DMS114 treated with DMSO at 0.1 percent for 48 hours (cell line): ENCODE measurements around the gene LRMDA.
A peak's percentile ranks its signal among the peaks of the same experiment; 100 is the strongest.

Experiments used
- DNase-seq: peaks from one replicate; lab custom pipeline; 2025; ENCODE audit not compliant: unreplicated experiment; lab: John Stamatoyannopoulos, UW

Gene LRMDA

DNA sequence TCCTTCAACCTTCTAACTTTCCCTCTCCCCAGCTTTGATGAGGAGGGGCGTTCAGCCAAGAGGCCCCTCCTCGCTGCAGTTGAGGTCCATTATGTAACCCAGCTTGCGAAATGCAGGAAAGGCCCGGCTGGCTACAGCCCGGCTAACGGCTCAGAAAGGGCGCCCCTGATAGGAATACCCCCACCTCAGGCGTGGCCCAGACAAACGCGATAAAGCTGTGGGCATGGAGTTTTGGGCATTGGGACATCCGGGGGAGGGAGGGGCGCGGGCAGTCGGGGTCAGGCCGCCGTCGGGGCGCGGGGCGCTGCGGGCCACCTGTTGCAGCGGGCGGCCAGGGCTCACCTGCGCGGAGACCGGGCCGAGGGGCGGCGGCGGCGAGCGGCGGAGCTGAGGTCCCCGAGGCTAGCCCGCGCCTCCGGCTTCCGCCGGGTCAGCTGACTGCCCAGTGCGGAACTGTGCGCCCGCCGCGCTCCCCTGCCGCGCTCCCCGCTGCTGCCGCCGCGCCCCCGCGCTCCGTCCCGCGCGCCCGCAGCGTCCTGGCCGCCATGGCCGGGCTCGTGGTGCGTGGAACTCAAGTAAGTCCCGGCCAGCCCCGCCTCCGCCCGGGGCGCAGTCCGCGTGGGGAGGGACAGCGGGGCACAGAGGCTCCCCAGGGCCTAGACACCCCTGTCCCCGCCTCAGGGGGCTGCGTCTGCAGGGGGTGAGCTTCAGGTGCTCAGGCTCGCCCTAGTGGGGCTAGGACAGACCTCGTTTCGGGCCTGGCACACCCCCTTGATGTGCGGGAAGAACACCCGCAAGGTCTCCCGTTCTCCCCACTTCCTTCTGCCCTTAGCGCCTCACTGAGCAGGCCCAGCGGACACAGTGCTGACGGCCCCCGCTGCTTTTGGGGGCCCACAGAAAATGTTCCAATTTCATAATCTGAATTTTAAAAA lies at the start of gene LRMDA:
Gene LRMDA (plus strand): TSS at position 445 of the 932 bp plus-strand sequence.
- no peak for DNase-seq

DNA sequence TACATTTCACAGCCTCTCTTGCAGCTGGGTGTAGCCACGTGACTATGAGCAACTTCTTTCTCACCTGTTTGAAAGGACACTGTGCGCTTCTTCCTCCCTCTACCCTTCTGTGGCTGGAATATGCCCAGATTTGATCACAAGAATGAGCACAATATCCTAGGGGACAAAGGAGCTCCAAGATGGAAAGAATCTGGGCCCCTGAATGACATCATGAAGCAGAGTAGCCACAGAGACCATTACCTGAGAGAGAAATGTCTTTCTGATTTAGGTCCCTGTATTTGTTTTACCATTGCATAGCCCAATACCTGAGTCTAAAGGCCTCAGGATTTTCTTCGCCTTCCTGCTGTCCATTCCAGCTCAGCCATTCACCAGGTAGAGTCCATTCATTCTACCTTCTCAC lies 45.3 kb upstream of the LRMDA start:
- DNase-seq, result no peak

DNA sequence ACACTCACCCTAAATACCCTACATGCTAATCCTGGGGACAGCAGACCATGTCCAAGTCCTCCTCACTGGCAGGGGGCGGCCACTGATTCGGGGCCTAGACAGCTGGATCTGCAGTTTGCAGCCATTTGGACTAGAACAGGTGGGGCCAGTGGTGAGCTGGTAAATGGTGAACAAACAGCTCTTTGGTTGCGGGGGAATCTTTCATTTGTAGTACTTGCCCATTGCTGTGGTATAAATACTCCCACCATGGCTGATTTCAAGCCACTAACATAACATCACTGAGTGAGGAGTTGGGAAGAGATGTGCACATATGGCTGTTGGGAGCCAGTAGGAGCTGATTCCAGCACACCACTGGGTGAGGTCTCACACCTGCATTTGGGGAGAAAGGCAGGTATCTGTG lies 43.3 kb upstream of the LRMDA start:
- DNase-seq, result no peak

DNA sequence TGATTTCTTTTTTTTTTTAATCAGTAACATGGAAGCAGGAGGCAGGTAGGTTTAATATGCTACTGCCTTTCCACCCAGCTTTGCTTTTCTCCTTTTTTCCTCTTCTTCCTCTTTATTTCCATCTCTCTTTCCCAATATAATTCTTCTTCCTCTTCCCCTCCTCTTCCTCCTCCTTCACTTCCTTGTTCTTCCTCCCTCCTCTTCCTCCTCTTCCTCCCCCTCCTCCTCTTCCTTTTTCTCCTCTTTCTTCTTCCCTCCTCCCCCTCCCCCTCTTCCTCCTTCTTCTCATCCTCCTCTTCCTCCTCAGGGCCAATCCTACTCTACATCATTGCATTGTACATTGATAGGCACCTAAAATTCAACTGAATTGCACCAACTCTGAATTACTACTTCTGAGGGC lies 41.2 kb upstream of the LRMDA start:
- DNase-seq, result no peak

DNA sequence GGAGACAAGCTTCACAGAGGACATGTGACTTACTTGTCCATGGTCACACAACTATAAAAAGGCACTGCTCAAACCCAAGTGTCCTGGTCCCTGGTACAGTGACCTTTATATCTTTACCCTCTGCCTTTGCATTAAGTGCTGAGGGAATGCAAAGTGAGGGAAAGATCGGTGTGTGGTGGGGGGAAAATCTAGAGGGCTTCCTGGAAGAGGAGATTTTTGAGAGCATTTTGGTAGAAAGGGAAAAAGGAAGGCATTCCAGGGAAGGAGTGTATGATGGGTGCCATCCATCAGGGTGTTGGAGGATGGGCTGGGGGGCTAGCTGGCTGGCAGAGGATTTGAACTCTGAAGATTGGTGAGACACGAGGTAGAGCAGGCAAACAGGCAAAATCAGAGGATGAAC lies 39.2 kb upstream of the LRMDA start:
- no peak for DNase-seq

DNA sequence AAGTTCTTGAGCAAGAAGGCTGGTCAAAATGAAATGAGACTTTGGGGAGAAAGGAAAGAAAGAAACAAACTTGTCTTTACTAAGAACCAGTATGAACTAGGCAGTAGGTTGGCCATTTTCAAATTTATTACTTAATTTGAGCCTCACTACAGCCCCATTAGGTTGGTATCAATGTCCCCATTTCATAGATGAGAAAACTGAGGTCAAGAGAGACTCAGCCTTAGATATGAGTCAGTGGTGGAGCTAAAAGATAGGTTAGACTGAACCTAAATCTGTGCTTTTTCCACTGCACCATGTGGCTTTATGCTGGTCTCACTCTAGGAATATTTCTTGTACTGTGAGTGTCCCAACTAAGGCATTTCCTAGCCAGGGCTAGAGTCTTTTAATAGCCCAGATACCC lies 38.7 kb upstream of the LRMDA start:
- DNase-seq, result no peak

DNA sequence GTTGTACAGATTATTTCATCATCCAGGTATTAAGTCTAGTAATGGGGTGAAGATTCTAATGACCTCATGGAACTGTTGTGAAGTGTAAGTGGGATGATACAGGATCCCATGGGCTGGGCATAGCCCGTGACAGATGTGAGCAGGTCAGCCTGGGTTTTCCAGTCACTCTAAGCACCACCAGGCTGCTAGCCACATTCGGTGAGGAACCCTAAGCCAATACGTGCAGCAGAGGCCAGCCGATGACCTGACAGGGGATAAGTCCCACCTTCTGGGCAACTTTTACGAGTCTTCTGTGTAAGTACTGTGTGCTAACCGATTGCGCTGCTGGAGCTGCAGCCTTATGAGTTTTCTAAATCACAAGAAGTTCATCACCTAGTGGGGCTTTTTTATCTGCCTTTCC lies 37.2 kb upstream of the LRMDA start:
- no peak for DNase-seq

DNA sequence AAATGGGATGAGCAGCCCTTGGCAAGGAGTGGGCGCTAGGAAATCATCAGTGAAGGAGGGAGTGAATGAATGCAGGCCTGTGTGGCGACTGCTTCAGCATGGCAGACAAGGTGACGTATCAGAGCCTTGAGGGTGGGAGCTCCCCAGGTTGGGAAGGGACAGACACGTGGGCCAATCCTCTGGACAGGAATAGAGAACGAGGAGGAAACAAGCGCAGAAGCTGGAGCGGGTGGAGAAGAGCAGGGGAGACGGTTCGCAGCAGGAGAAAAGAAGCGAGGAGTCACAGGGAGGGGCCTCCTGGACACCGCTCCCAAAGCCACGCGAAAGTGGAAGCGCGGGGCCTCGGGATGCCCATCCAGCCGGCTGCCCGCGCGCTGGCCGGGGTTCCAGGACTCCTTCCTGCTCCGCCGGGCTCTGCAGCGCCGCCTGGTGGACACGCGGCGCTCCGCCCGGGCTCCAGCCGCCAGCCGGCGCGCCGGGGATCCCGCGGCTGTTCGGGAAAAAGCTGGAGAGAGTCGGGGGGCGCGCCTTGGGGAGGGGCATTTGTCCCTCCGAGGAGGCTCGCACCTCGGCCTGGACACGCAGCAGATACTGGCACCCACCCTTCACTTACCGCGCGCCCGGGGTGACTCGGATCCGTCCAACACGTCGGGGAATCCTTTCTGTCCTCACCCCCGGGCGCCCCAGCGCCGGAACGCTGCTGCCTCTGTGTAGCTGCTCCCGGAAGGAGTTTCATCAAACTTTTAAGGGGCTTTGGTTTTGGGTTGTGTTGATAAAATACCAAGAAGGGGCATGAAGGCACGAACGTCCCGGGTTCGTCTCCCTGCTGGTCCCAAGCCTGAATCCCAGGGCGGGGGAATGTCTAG lies 36.1 kb upstream of the LRMDA start:
- no peak for DNase-seq

DNA sequence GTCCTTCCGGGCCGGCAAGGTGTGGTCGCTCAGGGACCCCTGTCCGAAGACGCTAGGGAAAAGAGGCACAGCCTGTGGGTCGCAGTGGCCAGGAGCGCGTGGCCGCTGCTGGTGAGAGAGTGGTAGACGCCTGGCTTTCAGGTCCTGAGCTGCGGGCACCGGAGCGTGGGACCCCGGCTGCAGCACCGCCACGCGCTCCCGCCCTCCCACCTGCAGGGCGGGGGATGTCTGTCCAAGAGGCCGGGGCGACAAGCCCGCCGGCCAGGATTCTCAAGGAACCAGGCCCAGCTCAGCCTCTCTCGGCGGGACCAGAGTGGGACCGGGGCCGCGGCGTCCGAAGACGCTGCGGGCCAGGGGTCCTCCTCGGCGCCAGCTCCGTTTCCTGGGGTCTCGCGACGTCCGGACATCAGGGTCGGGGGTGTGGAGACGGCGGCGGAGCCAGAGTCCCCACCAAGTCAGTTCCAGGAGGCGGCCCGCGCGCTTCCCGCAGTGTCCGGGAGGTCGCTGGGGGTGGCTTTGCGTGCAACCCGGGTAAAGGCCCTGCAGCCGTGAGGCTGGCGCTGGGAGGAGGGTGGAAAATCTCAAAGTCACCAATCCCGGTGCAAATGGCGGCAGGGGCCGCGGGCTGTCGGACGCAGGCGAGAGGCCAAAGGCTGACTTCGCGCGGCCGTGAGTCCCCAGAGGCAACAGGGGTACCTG lies 35.3 kb upstream of the LRMDA start:
- DNase-seq, result no peak

DNA sequence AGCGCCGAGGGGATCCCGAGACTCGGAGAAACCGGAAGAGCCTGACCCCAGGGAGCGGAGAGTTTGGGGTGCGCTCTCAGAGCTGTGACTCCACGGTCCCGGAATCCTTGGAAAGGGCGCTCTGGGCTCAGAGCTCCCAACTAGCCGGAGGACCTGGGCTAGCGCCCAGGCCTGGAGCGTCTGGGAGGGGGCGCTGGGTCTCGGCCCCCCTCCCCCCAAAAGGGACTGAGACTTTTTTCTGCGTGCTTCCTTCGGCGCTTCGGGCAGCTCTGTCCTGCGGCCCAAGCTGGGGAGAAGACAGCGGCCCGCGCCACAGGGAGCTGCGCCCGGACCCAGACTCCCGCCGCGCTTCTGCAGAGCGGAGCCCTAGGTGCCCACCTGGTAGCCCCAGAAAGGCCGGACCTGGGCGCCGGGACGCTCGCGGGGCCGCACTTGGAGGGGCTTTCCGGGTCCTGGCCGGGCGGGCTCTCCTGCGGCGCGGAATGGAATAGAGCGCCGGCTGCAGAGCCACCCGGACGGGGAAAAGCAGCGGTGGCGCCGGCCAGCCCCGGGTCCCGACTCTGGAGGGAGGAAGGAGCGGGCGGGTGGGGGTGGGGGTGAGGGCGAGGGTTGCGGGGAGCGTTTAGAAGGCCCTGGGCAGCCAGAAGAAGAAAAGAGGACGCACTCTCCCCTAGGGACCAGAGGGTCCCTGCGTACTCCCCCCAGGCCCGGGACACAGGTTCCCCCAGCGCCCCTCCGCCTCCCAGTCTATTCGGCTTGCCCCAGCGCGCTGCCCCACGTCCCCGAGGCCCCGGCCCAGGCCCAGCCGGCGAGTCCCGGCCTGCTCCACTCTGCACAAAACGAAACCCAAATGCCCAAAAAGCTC lies 34.6 kb upstream of the LRMDA start:
- DNase-seq, result no peak

DNA sequence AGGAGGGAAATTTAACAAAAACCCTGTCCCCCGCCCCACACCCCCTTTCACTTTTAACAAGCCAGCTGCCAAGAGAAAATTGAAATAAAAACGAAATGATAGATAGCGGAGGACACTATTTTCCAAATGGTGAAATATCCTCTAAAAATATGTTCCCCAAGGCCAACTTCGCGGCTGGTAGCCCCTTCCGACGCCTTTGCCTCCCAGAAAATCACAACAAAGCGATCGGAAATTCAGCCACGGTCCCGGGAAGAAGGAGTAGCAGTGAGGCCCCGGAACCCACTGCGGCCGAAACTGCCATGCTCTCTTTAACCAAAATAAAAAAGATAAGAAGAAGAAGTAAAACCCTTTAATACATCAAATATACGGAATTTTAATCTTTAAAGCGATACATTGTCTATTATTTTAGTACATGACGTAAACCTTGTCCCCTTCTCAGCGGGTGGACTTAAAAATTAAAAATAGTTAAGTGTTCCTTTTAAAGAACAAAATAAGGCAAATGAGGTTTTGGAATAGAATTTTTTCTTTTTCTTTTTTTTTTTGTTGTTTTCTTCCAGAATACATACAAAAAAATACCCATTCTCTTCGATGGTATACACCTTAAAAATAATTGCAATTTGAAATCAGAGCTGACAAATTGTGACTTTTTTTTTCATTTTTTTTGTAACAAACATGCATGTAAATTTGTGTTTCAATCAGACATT lies 33.8 kb upstream of the LRMDA start:
- no peak for DNase-seq

DNA sequence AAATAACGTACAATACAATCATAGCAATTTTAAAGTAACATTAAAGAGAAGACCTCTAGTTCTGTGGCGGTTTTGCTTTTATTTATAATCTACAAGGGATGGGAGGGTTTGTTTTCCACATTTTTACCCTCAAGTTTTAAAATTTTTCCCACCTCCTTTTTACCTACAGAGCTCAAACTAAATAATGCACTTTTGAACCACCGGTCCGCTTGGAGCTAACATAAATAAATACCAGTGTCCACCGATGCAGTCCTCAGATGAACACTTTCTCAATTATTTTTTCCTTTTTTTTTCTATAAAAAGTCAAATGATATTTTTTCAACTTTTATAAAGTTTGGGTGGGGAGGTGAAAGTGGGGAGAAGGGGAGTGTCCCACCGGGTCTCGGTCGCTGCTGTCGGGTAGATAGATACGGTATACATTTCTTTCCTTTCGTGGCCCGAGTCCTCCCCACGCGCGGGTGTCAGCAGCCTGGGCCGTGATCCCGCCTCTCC lies 33.2 kb upstream of the LRMDA start:
- DNase-seq, result no peak

DNA sequence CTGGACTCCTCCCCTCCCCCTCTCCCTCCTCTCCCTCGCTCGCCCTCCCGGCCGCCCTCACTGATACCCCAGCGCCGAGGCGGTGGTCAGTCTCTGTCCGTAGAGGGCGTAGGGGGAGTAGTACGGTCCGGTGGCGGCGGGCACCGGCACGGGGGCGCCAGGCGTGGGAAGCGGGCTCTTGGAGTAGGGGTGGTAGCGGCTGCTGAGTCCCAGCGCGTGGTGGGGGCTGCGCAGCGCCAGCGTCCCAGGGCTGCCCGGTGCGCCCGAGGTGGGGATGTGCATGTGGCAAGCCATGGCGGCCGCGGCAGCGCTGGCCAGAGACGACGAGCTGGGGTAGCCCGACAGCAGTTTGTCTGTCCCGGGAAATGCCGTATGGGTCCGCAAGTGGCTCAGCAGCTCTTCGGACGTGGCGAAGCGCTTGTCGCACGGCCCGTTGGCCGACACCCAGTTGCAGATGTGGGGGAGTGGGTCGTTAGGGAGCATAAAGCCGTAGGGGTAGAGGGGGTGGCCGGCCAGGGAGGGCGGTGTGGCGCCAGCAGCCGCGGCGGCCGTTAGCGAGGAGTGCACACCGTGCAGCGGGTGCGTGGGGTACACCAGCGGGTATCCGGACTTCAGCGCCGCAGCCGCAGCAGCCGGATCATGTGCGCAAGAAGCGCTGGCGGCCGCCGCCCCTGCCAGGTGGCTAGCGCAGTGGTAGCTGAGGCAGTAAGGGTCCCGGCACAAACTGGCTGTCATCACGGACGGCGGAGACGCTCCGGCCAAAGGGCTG lies 32.5 kb upstream of the LRMDA start:
- DNase-seq, result peak; percentile 48

DNA sequence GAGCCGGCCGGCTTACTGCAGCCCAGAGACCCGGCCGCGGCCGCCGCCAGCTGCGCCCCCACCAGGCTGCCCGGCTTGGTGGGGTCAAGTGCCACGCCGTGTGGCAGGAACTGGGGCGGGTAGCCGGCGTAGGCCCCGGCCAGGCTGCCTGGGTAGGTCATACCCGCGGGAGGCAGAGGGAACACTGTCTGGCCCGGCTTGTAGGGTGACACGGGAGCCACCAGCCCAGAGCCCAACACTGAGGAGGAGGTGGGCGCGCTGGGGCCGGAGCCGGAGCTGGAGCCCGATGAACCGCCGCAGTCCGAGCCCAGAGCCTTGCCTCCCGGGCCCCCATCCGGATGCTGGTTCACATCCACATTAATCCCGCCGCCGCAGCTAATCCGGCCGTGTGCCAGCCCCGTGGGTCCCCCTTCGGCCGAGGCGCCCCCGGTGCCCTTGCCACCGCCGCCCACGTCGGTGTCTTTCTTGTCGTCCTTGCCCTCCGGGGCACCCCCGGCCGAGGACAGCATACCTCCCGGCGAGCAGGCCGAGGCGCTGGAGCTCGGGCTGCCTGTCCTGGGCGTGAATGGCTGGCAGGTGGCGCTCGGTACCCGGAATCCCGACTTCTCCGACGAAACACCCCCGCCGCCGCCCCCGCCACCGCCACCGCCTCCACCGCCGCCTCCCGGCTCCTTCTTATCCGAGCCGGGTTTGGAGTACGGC lies 31.8 kb upstream of the LRMDA start:
- DNase-seq, result peak; percentile 59

DNA sequence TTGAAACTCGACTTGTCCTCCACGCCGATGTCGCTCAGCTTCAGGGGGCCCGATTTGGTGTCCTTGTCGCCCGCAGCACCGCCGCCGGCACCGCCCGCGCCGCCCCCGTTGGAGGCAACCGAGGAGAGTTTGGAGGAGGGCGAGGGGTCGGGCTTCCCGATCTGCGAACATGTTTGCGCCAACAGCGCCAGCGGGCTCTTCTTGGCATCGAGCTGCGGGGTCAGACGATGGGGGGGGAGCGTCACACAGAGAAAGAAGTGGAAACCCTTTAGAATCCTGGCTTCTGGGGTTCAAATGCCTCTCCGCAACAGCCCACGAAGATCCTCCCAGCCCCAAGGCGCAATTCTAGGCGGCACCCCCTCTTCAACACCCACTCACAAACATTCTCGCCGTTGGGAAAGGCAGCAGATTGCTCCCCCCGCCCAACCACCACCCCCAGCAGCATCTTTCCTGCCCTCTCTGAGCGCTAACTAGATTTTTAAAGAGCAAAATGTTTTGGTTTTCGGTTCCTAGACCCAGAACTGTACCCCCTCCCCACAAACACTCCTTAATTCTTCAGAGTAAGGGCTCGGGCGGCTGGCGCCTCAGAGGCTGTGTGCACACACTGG lies 31.2 kb upstream of the LRMDA start:
- peak; percentile 48 for DNase-seq

DNA sequence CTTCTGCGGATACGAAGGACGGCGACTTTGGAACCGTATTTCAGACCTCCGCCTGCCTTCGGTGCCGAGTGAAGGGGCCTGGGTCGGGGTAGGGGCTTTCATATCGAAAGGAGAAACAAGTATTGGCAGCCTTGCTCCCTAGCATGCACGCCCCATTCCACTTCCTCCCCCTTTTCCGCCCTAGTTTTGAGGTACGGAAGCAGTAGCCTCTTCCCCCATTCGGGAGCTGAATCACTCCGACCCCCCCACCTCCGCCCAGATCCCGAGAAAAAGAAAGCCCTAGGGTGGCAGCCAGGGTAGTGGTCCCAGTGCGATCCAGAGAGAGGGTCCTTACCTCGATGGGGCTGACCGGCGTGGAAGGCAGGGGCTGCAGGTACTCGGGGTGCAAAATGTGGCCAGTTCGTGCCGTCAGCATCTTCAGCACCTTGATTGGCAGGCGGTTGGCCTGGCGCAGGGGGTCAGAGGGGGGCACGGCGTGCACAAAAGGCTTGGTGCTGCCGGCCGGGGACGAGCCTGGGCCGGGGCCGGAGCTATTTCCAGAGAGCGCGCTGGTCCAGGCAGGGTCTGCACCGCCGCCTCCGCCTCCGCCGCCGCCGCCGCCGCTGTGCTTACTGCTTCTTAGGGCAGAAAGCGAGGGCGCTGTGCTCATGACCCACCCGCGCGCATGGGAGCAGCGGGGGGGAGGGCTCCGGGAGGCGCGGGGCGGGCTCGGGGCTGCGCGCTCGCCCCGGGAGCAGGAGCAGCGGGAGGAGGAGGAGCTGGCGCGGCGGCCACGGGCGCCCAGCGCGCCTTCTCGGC lies 30.5 kb upstream of the LRMDA start:
- peak; percentile 25 for DNase-seq
